CD4-positive, alpha-beta memory T cell (primary cell): ENCODE results near the gene PON2. TPM values are rescaled to one million over a fixed set of nuclear protein-coding genes. Genes with fewer than 3 reads are reported as not detected.
"Not testable (repeated sequence)": the region's sequence is repeated elsewhere in the genome, so short reads cannot be mapped to it uniquely, and the experiment has no call there.

Source experiments
- CTCF ChIA-PET: fragments of 350-600 bp; sonication (Branson Sonifier 250); formaldehyde crosslinking; loops from one replicate; lab custom pipeline; 2021; ENCODE audit warnings: inconsistent platforms; ENCODE audit not compliant: partially characterized antibody; lab: Charles Lee
- POLR2A ChIA-PET: fragments of 350-600 bp; sonication (Branson Sonifier 250); formaldehyde crosslinking; loops from one replicate; lab custom pipeline; 2021; ENCODE audit not compliant: partially characterized antibody; lab: Charles Lee
- DNase-seq, 5 donors: peaks; one replicate each; pipeline versions ENCODE4 v3.0.0 to v3.0.0-alpha.2; 2020 to 2022; ENCODE audit warnings: mixed read lengths in 1 of 5
- H3K27ac ChIP-seq: one replicate; pipeline ENCODE4 v1.7.0; 2013; ENCODE audit warnings: low read depth, low read length
- H3K27me3 ChIP-seq: 2 replicates; pipeline ENCODE4 v1.7.0; 2013; ENCODE audit warnings: mild to moderate bottlenecking, low read length, moderate library complexity; ENCODE audit not compliant: insufficient read depth
- H3K36me3 ChIP-seq: 2 replicates; pipeline ENCODE4 v1.7.0; 2013; ENCODE audit warnings: mild to moderate bottlenecking, low read length, moderate library complexity; ENCODE audit not compliant: insufficient read depth
- H3K4me1 ChIP-seq: 2 replicates; pipeline ENCODE4 v1.7.0; 2013; ENCODE audit warnings: mild to moderate bottlenecking, low read length, moderate library complexity; ENCODE audit not compliant: insufficient read depth
- H3K4me3 ChIP-seq, 2 donors: one replicate each; pipeline ENCODE4 v1.7.0; 2013; ENCODE audit warnings: low read length in 2 of 2, mild to moderate bottlenecking in 1 of 2
- H3K9me3 ChIP-seq, 2 donors: one replicate each; pipeline ENCODE4 v1.7.0; 2013; ENCODE audit warnings: low read length in 2 of 2, control low read depth in 1 of 2; ENCODE audit not compliant: control insufficient read depth in 1 of 2
- H3K27ac Mint-ChIP-seq, 7 donors: one replicate each; pipeline ENCODE4 v1.8.0; 2020 to 2021; ENCODE audit warnings: mixed read lengths in 7 of 7, mild to moderate bottlenecking in 6 of 7, inconsistent platforms in 3 of 7, moderate library complexity in 3 of 7
- H3K27me3 Mint-ChIP-seq, 2 donors: one replicate each; pipeline ENCODE4 v1.8.0; 2020 to 2021; ENCODE audit warnings: mixed read lengths in 2 of 2
- H3K36me3 Mint-ChIP-seq, 2 donors: one replicate each; pipeline ENCODE4 v1.8.0; 2020 to 2021; ENCODE audit warnings: mixed read lengths in 2 of 2, inconsistent platforms in 1 of 2, mild to moderate bottlenecking in 1 of 2
- H3K4me1 Mint-ChIP-seq, 4 donors: one replicate each; pipeline ENCODE4 v1.8.0; 2020 to 2021; ENCODE audit warnings: mixed read lengths in 4 of 4, mild to moderate bottlenecking in 1 of 4
- H3K4me3 Mint-ChIP-seq, 8 donors: one replicate each; pipeline ENCODE4 v1.8.0; 2020 to 2021; ENCODE audit warnings: mixed read lengths in 8 of 8, mild to moderate bottlenecking in 7 of 8, moderate library complexity in 6 of 8, inconsistent platforms in 3 of 8
- H3K9me3 Mint-ChIP-seq, 8 donors: one replicate each; pipeline ENCODE4 v1.8.0; 2020 to 2021; ENCODE audit warnings: mixed read lengths in 8 of 8, mild to moderate bottlenecking in 5 of 8, inconsistent platforms in 3 of 8, moderate library complexity in 1 of 8
- intact Hi-C: fragments of 100-400 bp; cut with micrococcal nuclease; formaldehyde crosslinking; loops from one replicate; pipeline ENCODE4 v1.15.1; 2023
- polyA plus RNA-seq, 2 donors: library from polyadenylated mRNA; unstranded; fragments of 300-500 nt; fragmentation: Illumina TruSeq; gene quantifications; one replicate each; pipeline ENCODE4 v1.2.3, GENCODE V29; 2021
- total RNA-seq, 2 experiments: library from RNA; stranded (reverse); gene quantifications; one replicate each; pipeline ENCODE4 v1.2.3, GENCODE V29; 2021

The PON2 gene
- total and polyA plus RNA-seq, 4 experiments from 2014 or later: 3.0 to 8.0 (median 5.0) TPM

GRCh38 chr7:95389516-95389915 is 45.3 kb downstream of the PON2 start:
- Mint-ChIP-seq H3K27me3 (peaks cover 8 to 18% of the 10 kb centered on the region in 2 donors), H3K4me3 (no peak overlapping the region), H3K4me1 (no peaks in the 10 kb centered on the region), H3K27ac (no peak overlapping the region), H3K9me3 (peaks cover 0 to 17% (median 7%) of the 10 kb centered on the region in 8 donors), H3K36me3 (no peaks in the 10 kb centered on the region)
- no peaks in the 10 kb centered on the region for H3K4me1 ChIP-seq
- DNase-seq: no peak
- H3K27me3 ChIP-seq: no peaks in the 10 kb centered on the region
- no peaks in the 10 kb centered on the region for H3K36me3 ChIP-seq
- ChIA-PET CTCF (no interaction called here), POLR2A (no interaction called here)
- intact Hi-C loops: no loop called here
- no peak overlapping the region for H3K4me3 ChIP-seq
- H3K27ac ChIP-seq: no peak overlapping the region
- H3K9me3 ChIP-seq: peaks cover 0 to 4% of the 10 kb centered on the region in 2 donors

- H3K9me3 Mint-ChIP-seq: peaks cover 0 to 35% (median 14%) of the 10 kb centered on the region in 8 donors
- intact Hi-C loops, H3K27ac ChIP-seq, H3K27ac Mint-ChIP-seq, H3K27me3 Mint-ChIP-seq, H3K4me3 Mint-ChIP-seq, H3K9me3 ChIP-seq, DNase-seq, H3K27me3 ChIP-seq, POLR2A ChIA-PET, H3K4me1 Mint-ChIP-seq, H3K4me3 ChIP-seq, H3K36me3 Mint-ChIP-seq, H3K4me1 ChIP-seq, H3K36me3 ChIP-seq, CTCF ChIA-PET: not testable (repeated sequence)
These were observed 55.4 kb downstream of the PON2 start for GRCh38 chr7:95379457-95379856.

GRCh38 chr7:95376632-95377400 is 58.0 kb downstream of the PON2 start:
- intact Hi-C loops: no loop called here
- no peaks in the 10 kb centered on the region for H3K9me3 ChIP-seq
- no peak overlapping the region for H3K27ac ChIP-seq
- Mint-ChIP-seq H3K4me3 (peak overlapping the region in 1 of 8 donors; percentile 45), H3K36me3 (no peaks in the 10 kb centered on the region), H3K4me1 (no peaks in the 10 kb centered on the region), H3K9me3 (peaks cover 0 to 23% (median 6%) of the 10 kb centered on the region in 8 donors), H3K27me3 (peaks cover 0 to 6% of the 10 kb centered on the region in 2 donors), H3K27ac (no peak overlapping the region)
- peak in 1 of 5 donors; percentile 18 for DNase-seq
- POLR2A ChIA-PET: no interaction called here
- no peaks in the 10 kb centered on the region for H3K27me3 ChIP-seq
- no peaks in the 10 kb centered on the region for H3K4me1 ChIP-seq
- H3K36me3 ChIP-seq: no peaks in the 10 kb centered on the region
- no peak overlapping the region for H3K4me3 ChIP-seq
- CTCF ChIA-PET: no interaction called here

GRCh38 chr7:95375591-95376257 is 59.1 kb downstream of the PON2 start:
- H3K4me3 Mint-ChIP-seq: no peak overlapping the region
- intact Hi-C loops: no loop called here
- H3K9me3 Mint-ChIP-seq: peaks cover 0 to 19% (median 5%) of the 10 kb centered on the region in 8 donors
- peaks cover 0 to 2% of the 10 kb centered on the region in 2 donors for H3K27me3 Mint-ChIP-seq
- Histone ChIP-seq H3K9me3 (no peaks in the 10 kb centered on the region), H3K27ac (no peak overlapping the region), H3K4me1 (no peaks in the 10 kb centered on the region), H3K36me3 (no peaks in the 10 kb centered on the region), H3K4me3 (no peak overlapping the region), H3K27me3 (no peaks in the 10 kb centered on the region)
- no peak for DNase-seq
- H3K27ac Mint-ChIP-seq: no peak overlapping the region
- CTCF ChIA-PET: no interaction called here
- POLR2A ChIA-PET: no interaction called here
- no peaks in the 10 kb centered on the region for H3K4me1 Mint-ChIP-seq
- H3K36me3 Mint-ChIP-seq: no peaks in the 10 kb centered on the region

GRCh38 chr7:95373323-95373722 is 61.5 kb downstream of the PON2 start:
- H3K9me3 Mint-ChIP-seq: peaks cover 0 to 6% (median 0%) of the 10 kb centered on the region in 8 donors
- intact Hi-C loops: no loop called here
- H3K27me3 Mint-ChIP-seq: peaks cover 0 to 2% of the 10 kb centered on the region in 2 donors
- Histone ChIP-seq H3K4me3 (no peak overlapping the region), H3K36me3 (no peaks in the 10 kb centered on the region), H3K9me3 (no peaks in the 10 kb centered on the region), H3K27ac (no peak overlapping the region), H3K27me3 (no peaks in the 10 kb centered on the region), H3K4me1 (no peaks in the 10 kb centered on the region)
- no peak overlapping the region for H3K27ac Mint-ChIP-seq
- H3K4me3 Mint-ChIP-seq: no peak overlapping the region
- DNase-seq: no peak
- no peaks in the 10 kb centered on the region for H3K4me1 Mint-ChIP-seq
- no peaks in the 10 kb centered on the region for H3K36me3 Mint-ChIP-seq
- ChIA-PET CTCF (interaction anchor here (0.5 kb wide), 1 partner anchor 62 kb away, joined by 3 read pairs; the partner anchor contains the start of gene PON2), POLR2A (no interaction called here)

- Histone ChIP-seq H3K9me3 (no peaks in the 10 kb centered on the region), H3K4me3 (no peak overlapping the region), H3K36me3 (no peaks in the 10 kb centered on the region), H3K27me3 (no peaks in the 10 kb centered on the region), H3K27ac (no peak overlapping the region), H3K4me1 (no peaks in the 10 kb centered on the region)
- DNase-seq: no peak
- intact Hi-C loops: no loop called here
- H3K27me3 Mint-ChIP-seq: peaks cover 4% of the 10 kb centered on the region in 2 donors
- no peaks in the 10 kb centered on the region for H3K9me3 Mint-ChIP-seq
- no peaks in the 10 kb centered on the region for H3K4me1 Mint-ChIP-seq
- ChIA-PET CTCF (no interaction called here), POLR2A (no interaction called here)
- H3K36me3 Mint-ChIP-seq: no peaks in the 10 kb centered on the region
- H3K27ac Mint-ChIP-seq: no peak overlapping the region
- no peak overlapping the region for H3K4me3 Mint-ChIP-seq
These were observed 66.6 kb downstream of the PON2 start for GRCh38 chr7:95368235-95368634.

GRCh38 chr7:95367606-95368005 is 67.2 kb downstream of the PON2 start:
- no peak overlapping the region for H3K27ac Mint-ChIP-seq
- no peaks in the 10 kb centered on the region for H3K4me1 Mint-ChIP-seq
- intact Hi-C loops: no loop called here
- no peaks in the 10 kb centered on the region for H3K36me3 Mint-ChIP-seq
- H3K36me3 ChIP-seq: no peaks in the 10 kb centered on the region
- CTCF ChIA-PET: no interaction called here
- no peaks in the 10 kb centered on the region for H3K9me3 ChIP-seq
- POLR2A ChIA-PET: no interaction called here
- no peak overlapping the region for H3K4me3 ChIP-seq
- no peak overlapping the region for H3K4me3 Mint-ChIP-seq
- DNase-seq: no peak
- H3K27me3 ChIP-seq: no peaks in the 10 kb centered on the region
- H3K27ac ChIP-seq: no peak overlapping the region
- no peaks in the 10 kb centered on the region for H3K4me1 ChIP-seq
- H3K9me3 Mint-ChIP-seq: no peaks in the 10 kb centered on the region
- peaks cover 4% of the 10 kb centered on the region in 2 donors for H3K27me3 Mint-ChIP-seq
